Jurkat, Clone E6-1 (cell line): Measurements from ENCODE around the gene TPSAB1.
A peak's percentile ranks its signal among the peaks of the same experiment; 100 is the strongest.

Source experiments
- DNase-seq: peaks from one replicate; pipeline ENCODE4 v3.0.0-alpha.2; 2011; ENCODE audit warnings: low read depth, low spot score
- H3K4me3 ChIP-seq: 2 replicates; pipeline ENCODE4 v1.5.1; 2011; ENCODE audit warnings: mild to moderate bottlenecking, low read length, control low read depth, moderate library complexity

Gene TPSAB1

GRCh38 chr16:1208239-1208830, 32.2 kb upstream of the TPSAB1 start:
- peak overlapping the region; percentile 52 for H3K4me3 ChIP-seq
- peak; percentile 77 for DNase-seq

DNA sequence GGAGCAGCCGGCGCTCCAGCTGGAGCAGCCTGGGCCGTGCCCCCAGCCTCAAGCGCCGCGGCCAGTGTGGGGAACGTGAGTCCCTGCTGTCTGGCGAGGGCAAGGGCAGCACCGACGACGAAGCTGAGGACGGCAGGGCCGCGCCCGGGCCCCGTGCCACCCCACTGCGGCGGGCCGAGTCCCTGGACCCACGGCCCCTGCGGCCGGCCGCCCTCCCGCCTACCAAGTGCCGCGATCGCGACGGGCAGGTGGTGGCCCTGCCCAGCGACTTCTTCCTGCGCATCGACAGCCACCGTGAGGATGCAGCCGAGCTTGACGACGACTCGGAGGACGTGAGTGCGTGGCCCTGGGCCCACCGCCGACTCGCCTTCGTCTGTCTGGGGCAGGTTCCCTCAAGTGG, 31.4 kb upstream of the TPSAB1 start:
- no peak overlapping the region for H3K4me3 ChIP-seq
- no peak for DNase-seq

DNA sequence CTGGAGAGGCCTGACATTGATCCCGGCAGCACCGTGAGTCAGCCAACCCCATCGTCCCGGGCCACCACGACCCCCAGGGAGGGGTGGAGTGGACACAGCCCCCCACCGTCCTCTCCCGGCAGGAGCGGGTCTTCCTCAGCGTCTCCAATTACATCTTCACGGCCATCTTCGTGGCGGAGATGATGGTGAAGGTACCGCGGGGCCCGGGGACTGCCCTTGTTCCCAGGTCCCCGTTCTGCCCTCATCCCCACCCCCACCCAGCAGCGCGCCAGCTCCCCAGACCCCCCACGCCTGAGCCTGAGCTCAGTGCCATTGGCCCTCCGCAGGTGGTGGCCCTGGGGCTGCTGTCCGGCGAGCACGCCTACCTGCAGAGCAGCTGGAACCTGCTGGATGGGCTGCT, 30.0 kb upstream of the TPSAB1 start:
- no peak overlapping the region for H3K4me3 ChIP-seq
- DNase-seq: no peak

DNA sequence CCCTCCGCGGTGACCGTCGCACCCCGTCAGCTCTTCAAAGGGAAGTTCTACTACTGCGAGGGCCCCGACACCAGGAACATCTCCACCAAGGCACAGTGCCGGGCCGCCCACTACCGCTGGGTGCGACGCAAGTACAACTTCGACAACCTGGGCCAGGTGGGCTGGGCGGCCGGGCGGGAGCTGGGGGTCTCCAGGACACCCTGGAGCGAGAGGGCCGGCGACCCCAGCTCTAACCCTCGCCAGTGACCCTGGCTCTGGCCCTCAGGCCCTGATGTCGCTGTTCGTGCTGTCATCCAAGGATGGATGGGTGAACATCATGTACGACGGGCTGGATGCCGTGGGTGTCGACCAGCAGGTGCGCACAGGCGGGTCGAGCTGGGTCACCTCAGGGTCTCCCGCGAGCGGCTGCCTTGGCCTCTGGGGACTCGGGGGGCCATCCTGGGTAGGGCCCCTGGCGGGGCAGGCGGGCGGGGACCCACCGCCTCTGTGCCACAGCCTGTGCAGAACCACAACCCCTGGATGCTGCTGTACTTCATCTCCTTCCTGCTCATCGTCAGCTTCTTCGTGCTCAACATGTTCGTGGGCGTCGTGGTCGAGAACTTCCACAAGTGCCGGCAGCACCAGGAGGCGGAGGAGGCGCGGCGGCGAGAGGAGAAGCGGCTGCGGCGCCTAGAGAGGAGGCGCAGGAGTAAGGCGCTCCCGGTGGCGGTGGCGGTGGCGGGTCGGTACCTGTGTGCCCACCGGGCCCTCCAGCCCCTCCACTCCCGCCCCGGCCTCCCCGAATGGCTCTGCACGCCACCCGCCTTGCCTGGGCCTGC, 28.8 kb upstream of the TPSAB1 start:
- no peak overlapping the region for H3K4me3 ChIP-seq
- no peak for DNase-seq

- H3K4me3 ChIP-seq: no peak overlapping the region
- no peak for DNase-seq
Measured at GRCh38 chr16:1212616-1213194, 27.8 kb upstream of the TPSAB1 start.

GRCh38 chr16:1213231-1213630, 27.3 kb upstream of the TPSAB1 start:
- no peak for DNase-seq
- no peak overlapping the region for H3K4me3 ChIP-seq

GRCh38 chr16:1213796-1214372, 26.6 kb upstream of the TPSAB1 start:
- H3K4me3 ChIP-seq: no peak overlapping the region
- no peak for DNase-seq

GRCh38 chr16:1214719-1215118, 25.8 kb upstream of the TPSAB1 start:
- DNase-seq: no peak
- H3K4me3 ChIP-seq: no peak overlapping the region

- no peak for DNase-seq
- H3K4me3 ChIP-seq: no peak overlapping the region
Measured at GRCh38 chr16:1215574-1216295, 24.8 kb upstream of the TPSAB1 start.

GRCh38 chr16:1216296-1216619, 24.2 kb upstream of the TPSAB1 start:
- H3K4me3 ChIP-seq: no peak overlapping the region
- no peak for DNase-seq

GRCh38 chr16:1216681-1217400, 23.7 kb upstream of the TPSAB1 start:
- no peak for DNase-seq
- no peak overlapping the region for H3K4me3 ChIP-seq

DNA sequence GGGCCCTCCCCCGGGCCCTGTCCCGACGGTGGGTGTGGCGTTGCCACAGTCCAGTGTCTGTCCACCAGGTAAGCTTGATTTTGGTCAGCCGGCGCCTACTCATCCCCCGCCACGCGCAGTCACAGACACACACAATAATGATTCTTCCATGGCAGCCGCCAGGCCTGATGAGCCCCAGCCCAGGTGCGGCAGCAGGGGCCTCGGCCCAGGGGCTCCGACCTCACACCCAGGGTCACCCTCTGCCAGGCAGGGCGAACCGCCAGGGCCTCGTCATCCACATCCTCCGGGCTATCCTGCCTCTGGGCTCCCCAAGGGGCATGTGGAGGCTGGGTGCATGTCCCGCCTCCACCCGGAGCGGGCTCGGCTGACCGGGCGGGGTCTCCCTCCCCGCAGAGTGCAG, 23.0 kb upstream of the TPSAB1 start:
- no peak for DNase-seq
- no peak overlapping the region for H3K4me3 ChIP-seq

DNA sequence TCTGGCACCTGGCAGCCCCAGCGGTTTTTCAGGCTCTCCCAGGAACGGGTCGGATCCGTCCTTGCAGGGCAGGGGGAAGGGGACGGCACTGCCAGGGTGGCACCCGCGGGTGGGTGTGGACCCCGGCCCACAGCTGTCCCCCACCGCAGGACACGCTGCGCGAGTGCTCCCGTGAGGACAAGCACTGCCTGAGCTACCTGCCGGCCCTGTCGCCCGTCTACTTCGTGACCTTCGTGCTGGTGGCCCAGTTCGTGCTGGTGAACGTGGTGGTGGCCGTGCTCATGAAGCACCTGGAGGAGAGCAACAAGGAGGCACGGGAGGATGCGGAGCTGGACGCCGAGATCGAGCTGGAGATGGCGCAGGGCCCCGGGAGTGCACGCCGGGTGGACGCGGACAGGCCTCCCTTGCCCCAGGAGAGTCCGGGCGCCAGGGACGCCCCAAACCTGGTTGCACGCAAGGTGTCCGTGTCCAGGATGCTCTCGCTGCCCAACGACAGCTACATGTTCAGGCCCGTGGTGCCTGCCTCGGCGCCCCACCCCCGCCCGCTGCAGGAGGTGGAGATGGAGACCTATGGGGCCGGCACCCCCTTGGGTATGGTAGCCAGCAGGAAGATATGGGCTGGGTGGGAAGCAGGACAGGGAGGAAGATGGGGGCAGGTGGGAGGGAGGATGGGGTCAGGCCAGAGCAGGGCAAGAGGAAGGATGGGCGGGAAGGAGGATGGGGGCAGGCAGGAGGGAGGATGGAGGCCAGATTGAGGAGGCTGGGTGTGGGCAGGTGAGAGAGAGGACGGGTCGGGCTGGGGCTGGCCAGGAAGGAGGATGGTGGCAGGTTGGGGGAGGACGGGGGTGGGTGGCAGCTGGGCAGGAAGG, 22.2 kb upstream of the TPSAB1 start:
- H3K4me3 ChIP-seq: no peak overlapping the region
- no peak for DNase-seq

DNA sequence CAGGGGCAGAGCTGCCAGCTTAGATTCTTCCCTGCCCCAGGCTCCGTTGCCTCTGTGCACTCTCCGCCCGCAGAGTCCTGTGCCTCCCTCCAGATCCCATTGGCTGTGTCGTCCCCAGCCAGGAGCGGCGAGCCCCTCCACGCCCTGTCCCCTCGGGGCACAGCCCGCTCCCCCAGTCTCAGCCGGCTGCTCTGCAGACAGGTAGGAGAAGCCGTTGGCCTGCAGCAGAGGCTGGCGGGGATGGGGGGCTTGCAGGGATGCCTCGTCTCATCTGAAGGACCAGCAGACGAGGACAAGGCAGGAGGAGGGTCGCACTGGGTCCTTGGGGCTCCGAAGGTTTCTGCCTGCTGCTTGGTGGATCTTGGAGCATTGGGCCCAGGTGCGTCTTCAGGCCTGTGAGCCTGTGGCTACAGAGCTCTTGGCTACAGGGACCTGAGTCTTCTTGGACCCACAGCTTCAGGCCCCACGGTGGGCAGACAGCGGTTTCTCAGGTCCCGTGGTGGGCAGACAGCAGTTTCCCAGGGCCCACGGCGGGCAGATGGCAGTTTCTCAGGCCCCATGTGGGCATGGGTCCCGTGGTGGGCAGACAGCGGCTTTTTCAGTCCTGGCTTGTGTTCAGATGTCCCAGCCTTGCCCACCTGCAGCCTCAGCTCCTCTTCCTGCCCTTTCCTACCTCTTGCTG, 21.4 kb upstream of the TPSAB1 start:
- no peak for DNase-seq
- no peak overlapping the region for H3K4me3 ChIP-seq

DNA sequence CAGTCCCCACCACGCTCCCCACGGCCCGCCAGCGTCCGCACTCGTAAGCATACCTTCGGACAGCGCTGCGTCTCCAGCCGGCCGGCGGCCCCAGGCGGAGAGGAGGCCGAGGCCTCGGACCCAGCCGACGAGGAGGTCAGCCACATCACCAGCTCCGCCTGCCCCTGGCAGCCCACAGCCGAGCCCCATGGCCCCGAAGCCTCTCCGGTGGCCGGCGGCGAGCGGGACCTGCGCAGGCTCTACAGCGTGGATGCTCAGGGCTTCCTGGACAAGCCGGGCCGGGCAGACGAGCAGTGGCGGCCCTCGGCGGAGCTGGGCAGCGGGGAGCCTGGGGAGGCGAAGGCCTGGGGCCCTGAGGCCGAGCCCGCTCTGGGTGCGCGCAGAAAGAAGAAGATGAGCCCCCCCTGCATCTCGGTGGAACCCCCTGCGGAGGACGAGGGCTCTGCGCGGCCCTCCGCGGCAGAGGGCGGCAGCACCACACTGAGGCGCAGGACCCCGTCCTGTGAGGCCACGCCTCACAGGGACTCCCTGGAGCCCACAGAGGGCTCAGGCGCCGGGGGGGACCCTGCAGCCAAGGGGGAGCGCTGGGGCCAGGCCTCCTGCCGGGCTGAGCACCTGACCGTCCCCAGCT, 20.3 kb upstream of the TPSAB1 start:
- no peak for DNase-seq
- H3K4me3 ChIP-seq: no peak overlapping the region

DNA sequence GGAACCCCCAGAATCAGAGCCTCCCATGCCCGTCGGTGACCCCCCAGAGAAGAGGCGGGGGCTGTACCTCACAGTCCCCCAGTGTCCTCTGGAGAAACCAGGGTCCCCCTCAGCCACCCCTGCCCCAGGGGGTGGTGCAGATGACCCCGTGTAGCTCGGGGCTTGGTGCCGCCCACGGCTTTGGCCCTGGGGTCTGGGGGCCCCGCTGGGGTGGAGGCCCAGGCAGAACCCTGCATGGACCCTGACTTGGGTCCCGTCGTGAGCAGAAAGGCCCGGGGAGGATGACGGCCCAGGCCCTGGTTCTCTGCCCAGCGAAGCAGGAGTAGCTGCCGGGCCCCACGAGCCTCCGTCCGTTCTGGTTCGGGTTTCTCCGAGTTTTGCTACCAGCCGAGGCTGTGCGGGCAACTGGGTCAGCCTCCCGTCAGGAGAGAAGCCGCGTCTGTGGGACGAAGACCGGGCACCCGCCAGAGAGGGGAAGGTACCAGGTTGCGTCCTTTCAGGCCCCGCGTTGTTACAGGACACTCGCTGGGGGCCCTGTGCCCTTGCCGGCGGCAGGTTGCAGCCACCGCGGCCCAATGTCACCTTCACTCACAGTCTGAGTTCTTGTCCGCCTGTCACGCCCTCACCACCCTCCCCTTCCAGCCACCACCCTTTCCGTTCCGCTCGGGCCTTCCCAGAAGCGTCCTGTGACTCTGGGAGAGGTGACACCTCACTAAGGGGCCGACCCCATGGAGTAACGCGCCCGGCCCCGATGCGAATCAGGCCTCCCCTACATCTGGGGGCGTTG, 19.5 kb upstream of the TPSAB1 start:
- DNase-seq: no peak

More for the DNA sequence above, 19.5 kb upstream of the TPSAB1 start:
- H3K4me3 ChIP-seq: no peak overlapping the region
